WTC11 (cell line): Measurements from ENCODE around the gene UBE2S. TPM values are rescaled to one million over a fixed set of nuclear protein-coding genes. Genes with fewer than 3 reads are reported as not detected.
A peak's percentile ranks its signal among the peaks of the same experiment; 100 is the strongest.

Experiments used
- ATAC-seq: fragments of 200-7000 bp; cut with Tn5 transposase; 2 replicates; pipeline ENCODE4 v1.10.0; 2021; ENCODE audit warnings: mild to moderate bottlenecking, moderate library complexity
- CTCF ChIA-PET: fragments of 300-600 bp; sonication (Branson Sonifier 250); formaldehyde crosslinking; loops from one replicate; lab custom pipeline; 2021; ENCODE audit warnings: antibody characterized with exemption; lab: Charles Lee
- POLR2A ChIA-PET: fragments of 350-600 bp; sonication (Branson Sonifier 250); formaldehyde crosslinking; loops from one replicate; lab custom pipeline; 2021; ENCODE audit warnings: antibody characterized with exemption; lab: Charles Lee
- DNase-seq: peaks from one replicate; pipeline ENCODE4 v3.0.0; 2021; ENCODE audit warnings: low spot score
- H3K27ac Mint-ChIP-seq: 2 replicates; pipeline ENCODE4 v1.8.0; 2021; ENCODE audit warnings: mixed read lengths
- H3K27me3 Mint-ChIP-seq: 2 replicates; pipeline ENCODE4 v1.8.0; 2021; ENCODE audit warnings: low read depth, mild to moderate bottlenecking, moderate library complexity, mixed read lengths
- H3K36me3 Mint-ChIP-seq: 2 replicates; pipeline ENCODE4 v1.8.0; 2021; ENCODE audit warnings: mixed read lengths
- H3K4me1 Mint-ChIP-seq: 2 replicates; pipeline ENCODE4 v1.8.0; 2022; ENCODE audit warnings: mixed read lengths
- H3K4me3 Mint-ChIP-seq: 2 replicates; pipeline ENCODE4 v1.8.0; 2021; ENCODE audit warnings: mild to moderate bottlenecking, moderate library complexity, mixed read lengths
- H3K9me3 Mint-ChIP-seq: 2 replicates; pipeline ENCODE4 v1.8.0; 2021; ENCODE audit warnings: mixed read lengths
- CREM ChIP-seq: sonication (generic); formaldehyde crosslinking; IDR thresholded peaks from 2 replicates; pipeline ENCODE4 v1.8.1; 2022; ENCODE audit warnings: mild to moderate bottlenecking, missing genetic modification reagents, moderate library complexity
- GABPB1 ChIP-seq: sonication (generic); formaldehyde crosslinking; IDR thresholded peaks from 2 replicates; pipeline ENCODE4 v1.8.1; 2023; ENCODE audit warnings: mild to moderate bottlenecking, missing genetic modification reagents
- NR1H2 ChIP-seq: sonication (generic); formaldehyde crosslinking; IDR thresholded peaks from 2 replicates; pipeline ENCODE4 v1.9.0; 2021; ENCODE audit warnings: mild to moderate bottlenecking, moderate library complexity, missing genetic modification reagents
- SP1 ChIP-seq: sonication (generic); formaldehyde crosslinking; conservative IDR thresholded peaks from 2 replicates; pipeline ENCODE4 v1.8.1; 2022; ENCODE audit warnings: missing genetic modification reagents
- TEAD4 ChIP-seq: sonication (generic); formaldehyde crosslinking; IDR thresholded peaks from 2 replicates; pipeline ENCODE4 v1.8.0; 2022; ENCODE audit warnings: mild to moderate bottlenecking, missing genetic modification reagents
- ZNF138 ChIP-seq: sonication (generic); formaldehyde crosslinking; conservative IDR thresholded peaks from 2 replicates; pipeline ENCODE4 v1.8.1; 2022; ENCODE audit warnings: mild to moderate bottlenecking, moderate library complexity, missing genetic modification reagents
- ZNF232 ChIP-seq: sonication (generic); formaldehyde crosslinking; IDR thresholded peaks from 2 replicates; pipeline ENCODE4 v1.8.0; 2022; ENCODE audit warnings: mild to moderate bottlenecking, missing genetic modification reagents
- total RNA-seq: library from RNA; stranded (reverse); gene quantifications from 3 replicates; pipeline ENCODE4 v1.2.3, GENCODE V29; 2021
- TF ChIP-seq, protein P1 (sequence below): sonication (generic); formaldehyde crosslinking; IDR thresholded peaks from 2 replicates; pipeline ENCODE4 v1.8.1; 2023; ENCODE audit warnings: mild to moderate bottlenecking, missing genetic modification reagents, moderate library complexity
- TF ChIP-seq, protein P2 (sequence below): sonication (generic); formaldehyde crosslinking; IDR thresholded peaks from 2 replicates; pipeline ENCODE4 v1.8.0; 2022; ENCODE audit warnings: mild to moderate bottlenecking, missing genetic modification reagents
- TF ChIP-seq, protein P3 (sequence below): fragments of 250-450 bp; sonication (Bioruptor Pico); IDR thresholded peaks from 2 replicates; pipeline ENCODE4 v1.9.0; 2021; ENCODE audit warnings: moderate library complexity, mild to moderate bottlenecking, inconsistent platforms, borderline replicate concordance
- TF ChIP-seq, protein P4 (sequence below): sonication (generic); formaldehyde crosslinking; IDR thresholded peaks from 2 replicates; pipeline ENCODE4 v1.8.0; 2022; ENCODE audit warnings: missing genetic modification reagents
- TF ChIP-seq, protein P5 (sequence below): sonication (generic); formaldehyde crosslinking; IDR thresholded peaks from 2 replicates; pipeline ENCODE4 v1.8.0; 2022; ENCODE audit warnings: mild to moderate bottlenecking, missing genetic modification reagents
- TF ChIP-seq, protein P6 (sequence below): sonication (generic); formaldehyde crosslinking; IDR thresholded peaks from 2 replicates; pipeline ENCODE4 v1.8.0; 2023; ENCODE audit warnings: missing genetic modification reagents, mild to moderate bottlenecking, borderline replicate concordance
- TF ChIP-seq, protein P7 (sequence below): sonication (generic); formaldehyde crosslinking; conservative IDR thresholded peaks from 2 replicates; pipeline ENCODE4 v1.8.1; 2022; ENCODE audit warnings: mild to moderate bottlenecking, missing genetic modification reagents

UBE2S gene
- total RNA-seq, 1 experiment from 2014 or later: 442 TPM

DNA sequence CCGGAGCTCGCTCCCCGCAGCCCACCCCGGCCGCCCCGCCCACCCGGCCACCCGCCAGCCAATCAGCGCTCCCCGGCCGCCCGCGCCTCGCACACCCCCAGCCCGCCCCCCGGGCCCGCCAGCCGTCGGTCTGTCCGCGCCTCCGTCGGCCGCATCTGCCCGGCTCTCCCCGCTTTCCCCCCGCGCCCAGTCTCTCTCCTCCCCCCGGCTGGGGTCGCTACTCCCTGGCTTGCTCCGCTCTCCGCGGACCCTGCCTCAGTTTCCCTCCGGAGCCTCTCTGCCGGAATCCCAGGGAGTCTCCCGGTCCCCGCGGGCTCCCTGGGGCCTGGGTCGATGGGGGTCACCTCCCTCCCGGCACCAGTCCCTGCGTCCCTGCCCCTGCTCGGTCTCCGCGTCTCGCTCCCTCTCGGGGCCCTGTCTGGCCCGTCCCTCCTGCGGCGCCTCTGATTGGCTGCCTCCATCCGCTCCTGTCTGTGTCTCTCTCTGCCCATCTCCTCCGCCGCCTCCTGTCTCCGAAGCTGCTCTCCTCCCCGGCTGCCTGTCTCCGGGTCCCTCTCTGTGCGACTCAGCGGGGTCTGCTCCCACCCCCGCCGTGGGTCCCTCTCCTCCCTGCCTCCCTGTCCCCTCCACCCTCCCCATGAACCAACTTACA is 37.8 kb downstream of the UBE2S start (continued):
- TF ChIP-seq, protein P1, sequence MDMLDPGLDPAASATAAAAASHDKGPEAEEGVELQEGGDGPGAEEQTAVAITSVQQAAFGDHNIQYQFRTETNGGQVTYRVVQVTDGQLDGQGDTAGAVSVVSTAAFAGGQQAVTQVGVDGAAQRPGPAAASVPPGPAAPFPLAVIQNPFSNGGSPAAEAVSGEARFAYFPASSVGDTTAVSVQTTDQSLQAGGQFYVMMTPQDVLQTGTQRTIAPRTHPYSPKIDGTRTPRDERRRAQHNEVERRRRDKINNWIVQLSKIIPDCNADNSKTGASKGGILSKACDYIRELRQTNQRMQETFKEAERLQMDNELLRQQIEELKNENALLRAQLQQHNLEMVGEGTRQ (CRISPR knock-in tag): no peak
- TF ChIP-seq, protein P2, sequence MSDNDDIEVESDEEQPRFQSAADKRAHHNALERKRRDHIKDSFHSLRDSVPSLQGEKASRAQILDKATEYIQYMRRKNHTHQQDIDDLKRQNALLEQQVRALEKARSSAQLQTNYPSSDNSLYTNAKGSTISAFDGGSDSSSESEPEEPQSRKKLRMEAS: peak; percentile 32; the same call in 1 of the 2 replicates
- no peak for TF ChIP-seq GABPB1
- 0 out of 2 replicates have a peak, but pooled peaks have one; percentile 38 for TF ChIP-seq SP1 (CRISPR knock-in tag)
- TF ChIP-seq ZNF232 (CRISPR knock-in tag): no peak
- TF ChIP-seq TEAD4 (CRISPR knock-in tag): no peak
- TF ChIP-seq, protein P3, sequence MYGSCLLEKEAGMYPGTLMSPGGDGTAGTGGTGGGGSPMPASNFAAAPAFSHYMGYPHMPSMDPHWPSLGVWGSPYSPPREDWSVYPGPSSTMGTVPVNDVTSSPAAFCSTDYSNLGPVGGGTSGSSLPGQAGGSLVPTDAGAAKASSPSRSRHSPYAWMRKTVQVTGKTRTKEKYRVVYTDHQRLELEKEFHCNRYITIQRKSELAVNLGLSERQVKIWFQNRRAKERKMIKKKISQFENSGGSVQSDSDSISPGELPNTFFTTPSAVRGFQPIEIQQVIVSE: no peak
- TF ChIP-seq, protein P4, sequence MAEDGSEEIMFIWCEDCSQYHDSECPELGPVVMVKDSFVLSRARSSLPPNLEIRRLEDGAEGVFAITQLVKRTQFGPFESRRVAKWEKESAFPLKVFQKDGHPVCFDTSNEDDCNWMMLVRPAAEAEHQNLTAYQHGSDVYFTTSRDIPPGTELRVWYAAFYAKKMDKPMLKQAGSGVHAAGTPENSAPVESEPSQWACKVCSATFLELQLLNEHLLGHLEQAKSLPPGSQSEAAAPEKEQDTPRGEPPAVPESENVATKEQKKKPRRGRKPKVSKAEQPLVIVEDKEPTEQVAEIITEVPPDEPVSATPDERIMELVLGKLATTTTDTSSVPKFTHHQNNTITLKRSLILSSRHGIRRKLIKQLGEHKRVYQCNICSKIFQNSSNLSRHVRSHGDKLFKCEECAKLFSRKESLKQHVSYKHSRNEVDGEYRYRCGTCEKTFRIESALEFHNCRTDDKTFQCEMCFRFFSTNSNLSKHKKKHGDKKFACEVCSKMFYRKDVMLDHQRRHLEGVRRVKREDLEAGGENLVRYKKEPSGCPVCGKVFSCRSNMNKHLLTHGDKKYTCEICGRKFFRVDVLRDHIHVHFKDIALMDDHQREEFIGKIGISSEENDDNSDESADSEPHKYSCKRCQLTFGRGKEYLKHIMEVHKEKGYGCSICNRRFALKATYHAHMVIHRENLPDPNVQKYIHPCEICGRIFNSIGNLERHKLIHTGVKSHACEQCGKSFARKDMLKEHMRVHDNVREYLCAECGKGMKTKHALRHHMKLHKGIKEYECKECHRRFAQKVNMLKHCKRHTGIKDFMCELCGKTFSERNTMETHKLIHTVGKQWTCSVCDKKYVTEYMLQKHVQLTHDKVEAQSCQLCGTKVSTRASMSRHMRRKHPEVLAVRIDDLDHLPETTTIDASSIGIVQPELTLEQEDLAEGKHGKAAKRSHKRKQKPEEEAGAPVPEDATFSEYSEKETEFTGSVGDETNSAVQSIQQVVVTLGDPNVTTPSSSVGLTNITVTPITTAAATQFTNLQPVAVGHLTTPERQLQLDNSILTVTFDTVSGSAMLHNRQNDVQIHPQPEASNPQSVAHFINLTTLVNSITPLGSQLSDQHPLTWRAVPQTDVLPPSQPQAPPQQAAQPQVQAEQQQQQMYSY: no peak
- TF ChIP-seq, protein P5, sequence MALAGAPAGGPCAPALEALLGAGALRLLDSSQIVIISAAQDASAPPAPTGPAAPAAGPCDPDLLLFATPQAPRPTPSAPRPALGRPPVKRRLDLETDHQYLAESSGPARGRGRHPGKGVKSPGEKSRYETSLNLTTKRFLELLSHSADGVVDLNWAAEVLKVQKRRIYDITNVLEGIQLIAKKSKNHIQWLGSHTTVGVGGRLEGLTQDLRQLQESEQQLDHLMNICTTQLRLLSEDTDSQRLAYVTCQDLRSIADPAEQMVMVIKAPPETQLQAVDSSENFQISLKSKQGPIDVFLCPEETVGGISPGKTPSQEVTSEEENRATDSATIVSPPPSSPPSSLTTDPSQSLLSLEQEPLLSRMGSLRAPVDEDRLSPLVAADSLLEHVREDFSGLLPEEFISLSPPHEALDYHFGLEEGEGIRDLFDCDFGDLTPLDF (CRISPR knock-in tag): no peak
- no peak for TF ChIP-seq CREM (CRISPR knock-in tag)

DNA sequence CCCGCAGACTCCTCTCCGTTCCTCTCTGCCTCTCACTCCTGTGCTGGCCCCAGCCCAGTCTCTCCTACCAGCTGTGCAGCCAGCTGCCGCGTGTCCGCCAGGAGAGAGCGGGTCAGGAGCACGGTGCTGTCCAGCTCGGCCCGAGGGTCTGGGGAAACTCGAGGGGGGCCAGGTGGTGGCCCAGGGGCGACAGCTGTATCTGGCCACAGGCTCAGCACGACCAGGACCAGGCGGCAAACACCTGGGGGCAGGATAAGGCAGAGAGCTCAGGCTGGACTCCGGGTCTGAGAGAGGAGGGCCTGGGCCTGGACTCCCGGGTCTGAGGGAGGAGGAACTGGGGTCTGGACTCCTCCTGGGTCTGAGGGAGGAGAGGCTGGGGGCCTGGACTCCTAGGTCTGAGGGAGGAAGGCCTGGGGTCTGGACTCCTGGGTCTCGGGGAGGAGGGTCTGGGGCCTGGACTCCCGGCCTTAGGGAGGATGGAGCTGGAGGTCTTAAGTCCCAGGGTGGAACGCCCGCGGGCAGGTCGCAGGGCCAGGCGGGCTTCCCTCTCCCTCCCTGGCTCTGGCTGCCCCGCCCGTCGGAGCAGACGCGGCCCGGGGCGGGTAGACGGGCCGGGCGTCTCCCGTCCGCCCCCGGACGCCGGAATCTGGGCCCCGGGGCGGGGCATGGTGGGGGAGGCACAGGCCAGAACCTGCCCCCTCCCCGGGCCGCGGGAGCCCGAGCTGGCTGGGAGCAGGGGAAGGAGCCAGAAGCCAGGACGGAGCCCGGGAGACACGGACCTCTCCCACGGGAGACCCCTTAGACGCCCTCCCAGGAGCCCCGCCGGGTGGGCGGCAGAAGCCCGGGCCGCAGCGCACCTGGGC is 38.7 kb downstream of the UBE2S start:
- peaks cover 80% of the 10 kb centered on the region for H3K27me3 Mint-ChIP-seq
- DNase-seq (peak; percentile 49), ATAC-seq (peak; percentile 13)
- H3K9me3 Mint-ChIP-seq: no peaks in the 10 kb centered on the region
- CTCF ChIA-PET: interaction anchor here (0.6 to 2.8 kb wide), 10 partner anchors 15 to 890 kb away, joined by 3 to 13 read pairs (median 4); partner anchors contain the start of genes ISOC2 and TMEM238
- TF ChIP-seq ZNF232 (CRISPR knock-in tag): no peak
- TF ChIP-seq NR1H2 (CRISPR knock-in tag): 0 out of 2 replicates have a peak, but pooled peaks have one; percentile 38
- TF ChIP-seq, protein P6, sequence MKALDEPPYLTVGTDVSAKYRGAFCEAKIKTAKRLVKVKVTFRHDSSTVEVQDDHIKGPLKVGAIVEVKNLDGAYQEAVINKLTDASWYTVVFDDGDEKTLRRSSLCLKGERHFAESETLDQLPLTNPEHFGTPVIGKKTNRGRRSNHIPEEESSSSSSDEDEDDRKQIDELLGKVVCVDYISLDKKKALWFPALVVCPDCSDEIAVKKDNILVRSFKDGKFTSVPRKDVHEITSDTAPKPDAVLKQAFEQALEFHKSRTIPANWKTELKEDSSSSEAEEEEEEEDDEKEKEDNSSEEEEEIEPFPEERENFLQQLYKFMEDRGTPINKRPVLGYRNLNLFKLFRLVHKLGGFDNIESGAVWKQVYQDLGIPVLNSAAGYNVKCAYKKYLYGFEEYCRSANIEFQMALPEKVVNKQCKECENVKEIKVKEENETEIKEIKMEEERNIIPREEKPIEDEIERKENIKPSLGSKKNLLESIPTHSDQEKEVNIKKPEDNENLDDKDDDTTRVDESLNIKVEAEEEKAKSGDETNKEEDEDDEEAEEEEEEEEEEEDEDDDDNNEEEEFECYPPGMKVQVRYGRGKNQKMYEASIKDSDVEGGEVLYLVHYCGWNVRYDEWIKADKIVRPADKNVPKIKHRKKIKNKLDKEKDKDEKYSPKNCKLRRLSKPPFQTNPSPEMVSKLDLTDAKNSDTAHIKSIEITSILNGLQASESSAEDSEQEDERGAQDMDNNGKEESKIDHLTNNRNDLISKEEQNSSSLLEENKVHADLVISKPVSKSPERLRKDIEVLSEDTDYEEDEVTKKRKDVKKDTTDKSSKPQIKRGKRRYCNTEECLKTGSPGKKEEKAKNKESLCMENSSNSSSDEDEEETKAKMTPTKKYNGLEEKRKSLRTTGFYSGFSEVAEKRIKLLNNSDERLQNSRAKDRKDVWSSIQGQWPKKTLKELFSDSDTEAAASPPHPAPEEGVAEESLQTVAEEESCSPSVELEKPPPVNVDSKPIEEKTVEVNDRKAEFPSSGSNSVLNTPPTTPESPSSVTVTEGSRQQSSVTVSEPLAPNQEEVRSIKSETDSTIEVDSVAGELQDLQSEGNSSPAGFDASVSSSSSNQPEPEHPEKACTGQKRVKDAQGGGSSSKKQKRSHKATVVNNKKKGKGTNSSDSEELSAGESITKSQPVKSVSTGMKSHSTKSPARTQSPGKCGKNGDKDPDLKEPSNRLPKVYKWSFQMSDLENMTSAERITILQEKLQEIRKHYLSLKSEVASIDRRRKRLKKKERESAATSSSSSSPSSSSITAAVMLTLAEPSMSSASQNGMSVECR (CRISPR knock-in tag): 0 out of 2 replicates have a peak, but pooled peaks have one; percentile 23
- 0 out of 2 replicates have a peak, but pooled peaks have one; percentile 62 for TF ChIP-seq ZNF138 (CRISPR knock-in tag)
- TF ChIP-seq, protein P7, sequence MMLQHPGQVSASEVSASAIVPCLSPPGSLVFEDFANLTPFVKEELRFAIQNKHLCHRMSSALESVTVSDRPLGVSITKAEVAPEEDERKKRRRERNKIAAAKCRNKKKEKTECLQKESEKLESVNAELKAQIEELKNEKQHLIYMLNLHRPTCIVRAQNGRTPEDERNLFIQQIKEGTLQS: no peak
- H3K36me3 Mint-ChIP-seq: no peaks in the 10 kb centered on the region
- POLR2A ChIA-PET: interaction anchor here (0.6 to 2.9 kb wide), 6 partner anchors 15 to 67 kb away, joined by 3 to 12 read pairs (median 4); partner anchors contain the start of gene KMT5C
- H3K4me1 Mint-ChIP-seq: peaks cover 16% of the 10 kb centered on the region
- no peak overlapping the region for H3K27ac Mint-ChIP-seq
- peak overlapping the region; percentile 50 for H3K4me3 Mint-ChIP-seq
